GM18868 (cell line): Measurements from ENCODE around the gene RUNDC3A.
"Not testable (repeated sequence)": the region's sequence is repeated elsewhere in the genome, so short reads cannot be mapped to it uniquely, and the experiment has no call there.

Experiments
- ATAC-seq: cut with Tn5 transposase; IDR thresholded peaks from one replicate; pipeline ENCODE4 v1.9.1; 2021; ENCODE audit warnings: mild to moderate bottlenecking, moderate library complexity; ENCODE audit not compliant: unreplicated experiment

The RUNDC3A gene

DNA sequence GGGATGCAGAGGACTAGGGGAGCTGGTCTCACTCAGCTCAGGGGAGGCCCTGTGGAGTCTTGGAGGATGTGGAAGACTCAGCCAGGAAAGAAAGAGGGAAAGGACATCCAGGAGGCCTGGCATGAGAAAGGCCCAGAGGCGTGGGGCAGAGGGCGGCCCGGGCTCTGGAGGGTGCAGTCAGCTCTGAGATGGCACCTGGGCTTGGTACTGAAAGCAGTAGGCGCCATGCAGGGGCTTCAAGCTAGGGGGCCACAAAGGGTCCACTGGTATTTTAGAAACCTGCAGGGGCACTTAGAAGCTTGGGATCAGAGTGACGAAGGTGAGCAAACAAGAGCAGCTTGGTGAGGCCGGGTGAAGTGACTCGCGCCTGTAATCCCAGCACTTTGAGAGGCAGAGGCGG lies 49.7 kb downstream of the RUNDC3A start:
- no peak for ATAC-seq

DNA sequence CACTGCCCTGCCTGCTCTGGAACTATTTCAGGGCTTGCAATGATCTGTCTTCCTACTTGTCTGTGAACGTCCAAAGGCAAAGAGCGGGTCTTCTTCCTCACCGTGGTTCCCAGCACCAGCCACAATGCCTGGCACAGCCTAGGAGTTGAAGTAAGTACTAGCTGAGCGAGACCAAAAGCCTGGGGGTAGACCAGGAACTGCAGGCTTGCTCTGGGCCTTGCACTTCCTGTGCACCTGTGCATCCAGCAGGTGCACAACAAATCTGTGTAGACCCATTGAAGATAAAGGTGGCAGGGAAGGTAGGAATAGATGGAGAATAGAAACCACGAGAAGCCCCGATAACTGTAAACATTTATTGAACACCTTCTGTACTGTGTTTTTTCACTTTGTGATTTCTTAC lies 50.6 kb downstream of the RUNDC3A start:
- no peak for ATAC-seq

DNA sequence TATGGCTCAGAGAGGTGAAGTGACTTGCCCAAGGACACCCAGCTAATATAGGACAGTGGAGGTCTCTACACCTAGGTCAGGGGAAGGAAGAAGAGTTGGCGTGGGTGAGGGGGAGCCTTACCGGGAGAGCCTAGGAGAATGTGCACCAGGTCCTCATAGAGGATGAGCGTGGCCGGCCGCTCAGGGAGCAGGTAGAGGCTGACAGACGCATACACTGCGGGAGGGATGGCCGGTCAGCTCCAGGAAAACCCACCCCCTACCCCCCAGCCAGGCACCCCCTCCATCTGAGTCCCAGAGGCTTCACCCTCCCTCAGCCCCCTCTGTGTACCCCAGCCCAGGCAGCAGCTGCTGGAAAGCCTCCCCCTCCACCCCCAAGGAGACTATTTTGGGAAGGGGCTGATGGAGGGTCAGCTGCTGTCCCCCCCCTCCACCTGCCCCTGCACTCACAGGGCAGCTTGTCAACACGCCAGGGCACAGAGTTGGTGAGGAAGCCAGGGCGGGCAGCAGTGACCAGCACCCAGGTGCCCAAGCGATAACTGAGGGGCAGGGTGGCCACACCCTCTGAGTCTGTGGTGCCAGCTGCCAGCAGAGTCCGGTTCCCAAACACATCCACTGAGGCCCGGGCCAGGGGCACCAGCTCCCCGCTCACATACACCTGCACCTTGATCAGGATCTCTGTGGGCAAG lies 51.2 kb downstream of the RUNDC3A start:
- ATAC-seq = no peak

DNA sequence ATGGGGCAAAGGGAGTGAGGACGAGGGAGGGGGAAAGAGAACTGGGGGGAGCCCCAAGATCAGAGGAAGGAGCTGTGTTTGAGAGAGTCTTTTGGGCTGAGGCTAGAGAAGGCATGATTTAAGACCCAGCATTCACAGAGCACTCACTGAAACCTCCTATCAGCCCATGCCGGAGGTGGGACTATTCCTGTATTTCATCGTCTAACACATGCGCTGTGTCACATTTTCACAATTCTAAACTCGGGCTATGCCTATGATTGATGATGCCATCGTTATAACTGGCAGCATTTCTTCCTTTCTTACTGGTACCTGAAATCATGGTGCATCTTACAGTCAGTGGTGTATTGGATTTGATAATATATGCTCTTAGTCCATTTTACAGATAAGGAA lies 51.7 kb downstream of the RUNDC3A start:
- no peak for ATAC-seq

DNA sequence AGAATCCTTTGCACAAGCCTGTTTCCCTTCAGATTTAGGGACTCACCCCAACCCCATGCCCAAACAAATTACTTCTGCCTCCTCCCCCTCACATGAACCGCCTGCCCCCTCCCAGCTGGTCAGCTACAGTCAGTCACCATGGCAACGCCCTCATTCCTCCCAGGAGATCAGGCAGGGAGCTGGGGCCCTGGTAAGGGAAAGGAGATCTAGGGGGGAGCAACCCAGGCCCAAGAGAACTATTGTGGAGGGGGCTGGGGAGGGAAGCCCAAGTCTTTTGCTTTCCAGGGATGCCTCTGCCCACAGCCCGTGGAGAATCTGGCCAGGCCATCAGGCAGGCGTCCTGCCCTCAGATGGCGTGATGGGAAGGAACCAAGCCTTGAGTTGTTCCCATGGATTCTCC lies 52.4 kb downstream of the RUNDC3A start:
- ATAC-seq = no peak

DNA sequence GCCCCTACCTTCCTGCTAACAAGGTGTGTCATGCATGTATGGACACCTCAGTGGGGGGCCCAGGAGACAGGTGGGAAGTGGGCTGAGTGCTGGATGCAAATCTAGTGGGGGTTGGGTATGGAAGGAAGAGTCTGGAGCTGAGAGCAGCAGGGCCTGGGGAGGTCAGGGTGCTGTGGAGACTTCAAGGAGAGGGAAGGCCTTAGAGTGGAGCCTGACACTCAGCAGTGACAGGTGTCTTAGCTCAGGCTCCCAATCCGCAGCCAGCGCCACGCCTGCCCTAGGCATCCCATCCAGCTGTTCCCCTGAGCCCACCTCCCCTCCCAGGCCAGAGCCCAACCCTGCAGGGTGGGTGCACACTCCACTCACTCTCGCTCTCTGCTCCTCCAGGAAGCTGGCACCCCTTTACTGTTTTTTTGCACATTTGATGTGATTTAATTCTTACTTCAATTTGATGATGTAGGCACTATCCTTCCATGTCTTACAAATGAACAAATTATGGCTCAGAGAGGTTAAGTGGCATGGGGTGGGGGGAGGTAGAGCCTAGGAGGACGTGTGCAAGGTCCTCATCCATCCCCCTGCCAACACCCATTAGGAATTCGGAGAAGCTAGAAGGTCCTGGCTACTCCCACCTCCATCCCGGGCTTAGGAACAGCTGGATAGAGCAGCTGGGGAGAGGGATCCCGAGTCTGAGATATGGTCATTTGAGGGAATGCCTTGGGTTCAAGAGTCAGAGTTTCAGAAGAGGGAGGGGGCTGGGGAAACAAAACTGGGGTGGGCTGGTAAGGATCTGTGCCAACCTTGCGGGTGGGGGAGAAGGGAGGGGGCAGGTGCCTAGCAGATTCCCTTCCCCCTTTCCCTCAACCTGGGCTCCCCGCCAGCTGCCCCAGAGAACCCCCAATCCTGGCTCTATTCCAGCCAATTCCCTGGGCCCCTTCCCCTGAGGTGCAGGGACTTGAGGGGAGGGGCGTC lies 53.2 kb downstream of the RUNDC3A start:
- ATAC-seq = no peak

DNA sequence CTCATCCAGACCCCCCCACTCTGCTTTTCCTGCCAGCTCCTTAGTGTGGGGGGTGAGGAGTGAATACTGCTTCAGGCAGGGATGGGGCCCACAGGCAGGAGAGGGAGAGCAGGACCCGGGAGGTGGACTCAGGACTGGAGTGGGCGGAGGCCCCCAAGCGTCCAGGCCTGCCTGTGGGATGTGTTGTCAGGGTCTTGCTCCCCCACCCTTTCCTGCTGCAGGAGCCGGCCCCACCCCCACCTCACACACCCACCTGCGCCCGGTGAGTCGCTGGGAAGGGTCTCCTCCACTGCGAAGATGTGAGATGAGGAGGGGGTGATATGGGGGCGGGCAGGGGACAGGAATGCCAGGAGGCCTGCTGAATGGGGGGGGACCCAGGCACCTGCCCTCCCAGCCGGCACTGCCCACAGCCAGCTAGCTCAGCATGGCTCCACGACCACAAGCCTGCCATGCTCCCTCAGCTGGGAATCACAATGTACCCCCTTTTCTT lies 54.1 kb downstream of the RUNDC3A start:
- no peak for ATAC-seq

DNA sequence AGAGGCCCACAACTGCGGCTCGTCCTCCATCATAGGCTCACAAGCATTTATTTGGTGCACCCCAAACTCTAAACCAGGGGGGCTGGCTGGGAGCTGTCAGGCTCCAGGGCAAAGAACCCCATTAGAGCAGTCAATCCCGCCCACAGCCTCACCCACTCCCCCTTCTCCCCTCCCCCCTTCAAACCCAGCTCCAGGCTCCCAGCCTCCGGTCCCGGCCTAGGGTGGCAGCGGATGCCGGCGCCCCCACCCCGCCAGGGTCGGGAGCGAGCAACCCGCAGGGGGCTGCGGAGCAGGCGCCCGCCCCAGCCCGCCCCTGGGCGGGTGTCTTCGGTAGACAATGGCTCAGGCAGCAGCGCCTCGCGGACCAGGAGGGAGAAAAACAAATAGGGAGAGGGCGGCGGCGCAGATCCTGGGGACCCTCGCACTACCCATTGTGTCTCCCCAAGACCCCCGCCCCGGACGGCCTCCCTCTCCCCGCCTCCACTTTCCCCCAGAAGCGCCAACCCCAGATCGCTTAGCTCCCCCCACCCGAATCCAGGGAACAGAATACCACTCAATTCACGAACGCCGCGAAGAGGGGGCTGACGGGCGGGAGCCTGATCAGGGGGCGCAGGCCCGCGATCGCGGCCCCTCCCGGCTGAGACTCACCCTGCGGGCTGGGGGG lies 54.7 kb downstream of the RUNDC3A start:
- ATAC-seq = peak; percentile 16

DNA sequence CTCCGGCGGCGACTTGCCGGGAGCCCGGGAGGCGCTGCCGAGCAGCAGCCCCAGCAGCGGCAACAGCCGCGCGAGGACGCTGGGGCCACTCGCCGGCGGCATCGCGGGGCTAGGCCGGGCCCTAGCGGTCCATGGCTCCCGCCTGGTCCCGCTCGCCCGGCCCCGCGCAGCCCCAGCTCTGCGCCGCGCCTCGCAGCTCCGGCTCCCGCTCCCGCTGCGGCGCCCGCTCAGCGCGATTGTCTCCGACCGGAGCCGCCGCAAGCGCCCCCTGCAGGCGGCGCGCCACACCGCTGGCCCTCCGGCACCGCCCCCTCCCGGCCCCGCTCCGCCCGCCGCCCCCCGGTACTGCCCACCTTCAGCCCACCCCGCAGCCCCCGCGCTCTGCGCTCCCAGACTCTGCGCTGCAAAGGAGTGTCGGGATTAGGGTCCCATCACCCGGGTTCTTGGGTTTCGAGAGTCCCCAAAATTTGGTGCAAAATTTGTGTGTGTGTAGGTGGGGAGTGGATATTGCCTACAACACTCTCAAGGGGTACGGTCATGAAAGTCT lies 55.3 kb downstream of the RUNDC3A start, which contains the start of gene FAM171A2:
Gene FAM171A2 (minus strand): TSS at position 241 of the 547 bp plus-strand sequence. CDS start 139 bp downstream, at position 102.
- peak; percentile 60 for ATAC-seq

DNA sequence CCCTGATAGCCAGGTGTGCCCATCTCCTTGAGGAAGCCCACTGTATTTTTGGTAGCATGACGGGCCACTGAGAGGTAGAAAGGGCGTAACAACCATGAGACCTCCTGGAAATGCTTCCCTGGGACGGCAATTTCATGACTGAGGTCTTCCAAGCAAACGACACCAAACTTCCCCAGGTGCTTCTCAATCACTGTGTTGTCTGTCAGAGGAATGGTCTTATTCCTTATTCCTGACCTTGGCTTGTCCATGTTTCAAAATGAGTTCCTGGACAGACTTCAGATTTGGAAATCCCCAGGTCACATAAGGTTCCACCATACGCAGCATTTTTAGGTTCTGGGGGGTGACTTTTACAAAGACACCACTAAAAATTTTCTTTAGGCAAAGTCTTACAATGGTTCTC lies 56.6 kb downstream of the RUNDC3A start:
- not testable (repeated sequence) for ATAC-seq

DNA sequence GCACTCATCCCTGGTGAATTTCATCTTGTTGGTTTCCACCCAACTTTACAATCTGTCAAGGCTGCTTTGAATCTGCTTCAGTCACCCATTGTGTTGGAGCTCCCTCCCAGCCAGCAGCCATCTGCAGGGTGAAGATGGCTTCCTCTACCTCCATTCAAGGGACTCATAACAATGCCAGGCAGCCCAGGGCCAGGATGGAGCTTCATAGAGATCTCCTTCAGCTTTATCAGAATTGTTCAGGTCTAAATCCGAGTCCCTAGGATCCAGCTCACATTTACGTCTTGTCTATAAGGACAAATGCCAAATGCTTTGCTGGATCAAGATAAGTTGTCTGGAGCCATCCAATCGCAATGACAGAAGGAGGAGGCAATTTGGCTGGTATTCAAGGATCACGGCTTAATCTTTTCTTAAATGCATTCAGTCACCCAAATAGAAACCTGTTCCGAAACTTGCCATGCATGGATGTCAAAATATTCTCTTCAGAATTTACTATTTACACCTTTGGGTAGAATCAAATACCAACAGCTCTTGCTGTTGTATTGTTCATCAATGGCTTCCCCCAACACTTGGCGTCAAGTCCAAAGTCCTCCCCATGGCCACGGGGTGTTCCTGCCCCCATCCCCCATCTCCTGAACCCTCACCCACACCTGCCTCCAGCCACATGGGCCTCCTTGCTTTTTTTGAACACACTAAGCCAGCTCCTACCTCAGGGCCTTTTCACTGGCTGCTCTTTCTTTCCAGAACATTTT lies 59.0 kb downstream of the RUNDC3A start:
- no peak for ATAC-seq
